Gastrocnemius medialis (tissue), 4 donors: ENCODE measurements around the gene EPYC. TPM values are rescaled to one million over a fixed set of nuclear protein-coding genes. Genes with fewer than 3 reads are reported as not detected.

Source experiments
- ATAC-seq, 2 donors: fragments of 150-250 bp; one replicate each; pipeline ENCODE4 v1.9.1; 2016
- DNase-seq, 2 donors: peaks; one replicate each; pipeline ENCODE4 v3.0.0-alpha.2; 2019
- H3K27ac ChIP-seq, 4 donors: fragments of 200-600 bp; sonication (generic); 1 replicate in 1 of 4; 2 replicates in 3 of 4; pipeline ENCODE4 v1.5.1; 2016 to 2018; ENCODE audit warnings: mild to moderate bottlenecking in 2 of 4, moderate library complexity in 1 of 4
- H3K27me3 ChIP-seq, 3 donors: fragments of 200-600 bp; sonication (generic) in 2 of 3; 1 replicate in 1 of 3; 2 replicates in 2 of 3; pipeline versions ENCODE4 v1.5.1 to v1.6.0; 2016 to 2019; ENCODE audit warnings: mild to moderate bottlenecking in 1 of 3, moderate library complexity in 1 of 3
- H3K36me3 ChIP-seq, 2 donors: fragments of 200-600 bp; sonication (generic) in 1 of 2; one replicate each; pipeline ENCODE4 v1.5.1; 2017 to 2018
- H3K4me1 ChIP-seq, 2 donors: fragments of 200-600 bp; sonication (generic) in 1 of 2; one replicate each; pipeline ENCODE4 v1.5.1; 2016 to 2017; ENCODE audit warnings: mild to moderate bottlenecking in 2 of 2
- H3K4me3 ChIP-seq, 4 donors: fragments of 200-600 bp; sonication (generic) in 3 of 4; 1 replicate in 1 of 4; 2 replicates in 3 of 4; pipeline ENCODE4 v1.5.1; 2016 to 2019; ENCODE audit warnings: mild to moderate bottlenecking in 2 of 4
- H3K9me3 ChIP-seq, 3 donors: fragments of 200-600 bp; sonication (generic) in 2 of 3; 1 replicate in 1 of 3; 2 replicates in 2 of 3; pipeline ENCODE4 v1.5.1; 2016 to 2019
- CTCF ChIP-seq, 5 experiments: fragments of 450-650 bp in 3 of 5; fragments of 200-600 bp in 2 of 5; sonication (generic) in 2 of 5; IDR thresholded peaks in 4 of 5; conservative IDR thresholded peaks in 1 of 5; 1 replicate in 4 of 5; 2 replicates in 1 of 5; pipeline ENCODE4 v1.5.1; 2016 to 2019; ENCODE audit warnings: antibody characterized with exemption in 5 of 5, mild to moderate bottlenecking in 3 of 5, moderate library complexity in 3 of 5
- POLR2A ChIP-seq, 2 donors: fragments of 450-650 bp; IDR thresholded peaks; one replicate each; pipeline ENCODE4 v1.6.1; 2017; ENCODE audit warnings: antibody characterized with exemption in 2 of 2, mild to moderate bottlenecking in 2 of 2, moderate library complexity in 2 of 2
- in situ Hi-C, 4 donors: fragments of 200-750 bp; cut with MboI; loops; one replicate each; pipeline versions ENCODE4 v1.15.0 to v1.8.0; 2017; ENCODE audit warnings: low sequenced_read_pairs in 4 of 4
- intact Hi-C: fragments of 100-400 bp; cut with DNase I; formaldehyde crosslinking; loops from one replicate; pipeline ENCODE4 v1.15.1; 2023; ENCODE audit warnings: low total_unique reads
- total RNA-seq, 4 donors: library from RNA; depleted of rRNA; stranded (reverse); fragments of >200 nt; gene quantifications; one replicate each; pipeline versions ENCODE4 v1.1.0 to v1.2.3, GENCODE V29; 2016

EPYC gene
- total RNA-seq, 4 donors from 2014 or later, result not detected

DNA sequence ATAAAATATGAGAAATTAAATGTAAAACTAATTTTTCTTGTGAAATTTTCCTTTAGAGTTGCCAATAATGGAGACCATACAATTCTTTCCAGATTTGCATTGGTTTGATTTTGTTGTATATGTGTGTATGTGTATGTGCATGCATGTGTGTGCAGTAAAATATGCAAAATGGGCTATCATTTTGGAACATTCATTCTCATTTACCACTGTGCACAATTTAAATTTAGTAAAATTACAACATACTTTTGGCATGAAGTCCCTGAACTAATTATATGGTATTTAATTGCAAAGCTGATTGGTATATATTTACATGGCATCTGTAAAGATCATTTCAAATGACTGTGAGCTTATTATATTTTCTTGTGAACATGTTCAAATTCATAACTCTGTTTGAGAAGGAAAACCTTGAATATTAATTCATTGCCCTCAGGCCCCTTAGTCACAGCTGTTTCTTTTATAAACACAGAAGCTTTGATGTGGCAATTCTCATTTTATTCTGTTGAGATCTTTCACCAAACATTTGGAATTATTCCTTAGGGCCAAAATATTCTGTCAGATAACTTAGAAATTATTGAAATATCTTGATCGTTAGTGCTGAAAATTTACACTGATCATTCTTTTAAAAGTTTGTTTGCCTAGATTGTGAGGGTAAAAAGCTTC is 35.5 kb upstream of the EPYC start:
- H3K4me3 ChIP-seq, result no peak overlapping the region
- ATAC-seq (no peak), DNase-seq (no peak)
- TF ChIP-seq CTCF (IDR thresholded peaks at IDR 0.05 in 4 of 5, conservative IDR thresholded peaks at IDR 0.05 in 1 of 5) (no peak), POLR2A (IDR thresholded peaks at IDR 0.05) (no peak)
- H3K27me3 ChIP-seq, result no peaks in the 10 kb centered on the region
- intact Hi-C loops (no loop called here), in situ Hi-C loops (no loop called here)
- no peaks in the 10 kb centered on the region for H3K4me1 ChIP-seq
- H3K27ac ChIP-seq, result no peak overlapping the region
- H3K9me3 ChIP-seq, result no peaks in the 10 kb centered on the region
- no peaks in the 10 kb centered on the region for H3K36me3 ChIP-seq

- DNase-seq (no peak), ATAC-seq (no peak)
- TF ChIP-seq CTCF (IDR thresholded peaks at IDR 0.05 in 4 of 5, conservative IDR thresholded peaks at IDR 0.05 in 1 of 5) (no peak), POLR2A (IDR thresholded peaks at IDR 0.05) (no peak)
- Histone ChIP-seq H3K36me3 (no peaks in the 10 kb centered on the region), H3K9me3 (no peaks in the 10 kb centered on the region), H3K4me3 (no peak overlapping the region), H3K27ac (no peak overlapping the region), H3K27me3 (no peaks in the 10 kb centered on the region), H3K4me1 (no peaks in the 10 kb centered on the region)
- intact Hi-C loops, result no loop called here
- in situ Hi-C loops, result no loop called here
Observed at GRCh38 chr12:91037276-91037675, 32.5 kb upstream of the EPYC start.

- DNase-seq (no peak), ATAC-seq (no peak)
- Histone ChIP-seq H3K27me3 (no peaks in the 10 kb centered on the region), H3K27ac (no peak overlapping the region), H3K9me3 (no peaks in the 10 kb centered on the region), H3K4me1 (no peaks in the 10 kb centered on the region), H3K36me3 (no peaks in the 10 kb centered on the region), H3K4me3 (no peak overlapping the region)
- in situ Hi-C loops (no loop called here), intact Hi-C loops (no loop called here)
- TF ChIP-seq POLR2A (IDR thresholded peaks at IDR 0.05) (no peak), CTCF (IDR thresholded peaks at IDR 0.05 in 4 of 5, conservative IDR thresholded peaks at IDR 0.05 in 1 of 5) (no peak)
Observed at GRCh38 chr12:91033251-91033650, 28.5 kb upstream of the EPYC start.

DNA sequence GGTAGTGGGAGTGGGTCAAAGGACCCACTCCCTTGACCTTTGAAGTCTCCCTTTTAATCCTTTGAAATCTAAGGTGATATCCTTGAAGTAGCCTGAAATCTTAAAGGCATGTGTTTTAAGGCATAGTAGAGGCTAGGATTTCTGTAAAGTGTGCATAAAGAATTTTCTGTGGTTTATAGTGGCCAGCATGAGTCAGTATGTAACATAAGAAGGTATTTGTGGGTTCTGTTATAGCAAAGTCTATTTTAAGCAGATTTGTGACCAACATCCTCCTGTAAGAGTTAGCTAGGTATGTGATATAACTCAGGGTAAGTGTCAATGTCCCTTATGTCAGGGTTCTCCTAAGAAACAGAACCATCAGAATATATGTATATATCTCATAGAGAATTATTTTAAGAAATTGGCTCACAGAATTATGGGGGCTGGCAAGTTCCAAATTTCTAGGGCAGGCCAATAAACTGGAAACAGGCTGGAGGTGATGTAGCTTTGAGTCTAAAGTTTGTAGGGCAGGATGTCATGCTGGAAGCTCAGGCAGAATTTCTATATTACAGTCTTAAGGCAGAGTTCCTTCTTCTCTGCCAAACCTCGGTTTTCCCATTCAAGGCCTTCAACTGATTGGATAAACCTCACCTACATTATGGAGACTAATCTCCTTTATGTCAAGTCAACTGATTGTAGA is 18.7 kb upstream of the EPYC start:
- ATAC-seq (no peak), DNase-seq (no peak)
- H3K27me3 ChIP-seq, result no peaks in the 10 kb centered on the region
- no peaks in the 10 kb centered on the region for H3K9me3 ChIP-seq
- H3K4me3 ChIP-seq, result no peak overlapping the region
- intact Hi-C loops (no loop called here), in situ Hi-C loops (no loop called here)
- H3K4me1 ChIP-seq, result no peaks in the 10 kb centered on the region
- H3K36me3 ChIP-seq, result no peaks in the 10 kb centered on the region
- no peak for TF ChIP-seq POLR2A (IDR thresholded peaks at IDR 0.05)
- no peak overlapping the region for H3K27ac ChIP-seq

- ATAC-seq, result no peak
- TF ChIP-seq CTCF (IDR thresholded peaks at IDR 0.05 in 4 of 5, conservative IDR thresholded peaks at IDR 0.05 in 1 of 5) (no peak), POLR2A (IDR thresholded peaks at IDR 0.05) (no peak)
- intact Hi-C loops, result no loop called here
- H3K4me1 ChIP-seq, result no peaks in the 10 kb centered on the region
- no peak for DNase-seq
- H3K27me3 ChIP-seq, result no peaks in the 10 kb centered on the region
- no peaks in the 10 kb centered on the region for H3K9me3 ChIP-seq
- in situ Hi-C loops, result no loop called here
- no peak overlapping the region for H3K27ac ChIP-seq
- no peak overlapping the region for H3K4me3 ChIP-seq
- H3K36me3 ChIP-seq, result no peaks in the 10 kb centered on the region
Observed at GRCh38 chr12:91021076-91021475, 16.3 kb upstream of the EPYC start.
